Measurements from ENCODE around the gene CACNA2D3. TPM values are rescaled to one million over a fixed set of nuclear protein-coding genes. Genes with fewer than 3 reads are reported as not detected.

The CACNA2D3 gene
- total and polyA plus RNA-seq, 3 experiments from 2014 or later: not detected

GRCh38 chr3:54178376-54178775, 56.0 kb downstream of the CACNA2D3 start:
- Mint-ChIP-seq H3K4me3 (no peak overlapping the region), H3K4me1 (no peaks in the 10 kb centered on the region), H3K27ac (no peak overlapping the region), H3K36me3 (peaks cover 0 to 2% (median 0%) of the 10 kb centered on the region in 3 donors), H3K27me3 (no peaks in the 10 kb centered on the region), H3K9me3 (peaks cover 0 to 5% (median 0%) of the 10 kb centered on the region in 5 donors)
- ChIA-PET CTCF (no interaction called here), POLR2A (no interaction called here)
- Histone ChIP-seq H3K9me3 (ENCODE audit: low read length) (no peaks in the 10 kb centered on the region), H3K4me1 (ENCODE audit: insufficient read depth, low read length) (no peaks in the 10 kb centered on the region), H3K27me3 (ENCODE audit: insufficient read depth, low read length, poor library complexity, severe bottlenecking) (no peaks in the 10 kb centered on the region), H3K27ac (ENCODE audit: low read depth, low read length) (no peak overlapping the region), H3K36me3 (ENCODE audit: insufficient read depth, low read length) (no peaks in the 10 kb centered on the region), H3K4me3 (ENCODE audit: low read length) (no peak overlapping the region)
- no peak for DNase-seq

GRCh38 chr3:54180921-54181320, 58.6 kb downstream of the CACNA2D3 start:
- ChIA-PET POLR2A (no interaction called here), CTCF (no interaction called here)
- Histone ChIP-seq H3K27ac (ENCODE audit: low read depth, low read length) (no peak overlapping the region), H3K9me3 (ENCODE audit: low read length) (no peaks in the 10 kb centered on the region), H3K36me3 (ENCODE audit: insufficient read depth, low read length) (no peaks in the 10 kb centered on the region), H3K27me3 (ENCODE audit: insufficient read depth, low read length, poor library complexity, severe bottlenecking) (no peaks in the 10 kb centered on the region), H3K4me1 (ENCODE audit: insufficient read depth, low read length) (no peaks in the 10 kb centered on the region), H3K4me3 (ENCODE audit: low read length) (no peak overlapping the region)
- Mint-ChIP-seq H3K9me3 (peaks cover 0 to 5% (median 0%) of the 10 kb centered on the region in 5 donors), H3K27ac (no peak overlapping the region), H3K4me1 (no peaks in the 10 kb centered on the region), H3K27me3 (no peaks in the 10 kb centered on the region), H3K36me3 (peaks cover 0 to 2% (median 0%) of the 10 kb centered on the region in 3 donors), H3K4me3 (no peak overlapping the region)
- no peak for DNase-seq

GRCh38 chr3:54182242-54182641, 59.9 kb downstream of the CACNA2D3 start:
- POLR2A ChIA-PET: no interaction called here
- Histone ChIP-seq H3K36me3 (ENCODE audit: insufficient read depth, low read length) (no peaks in the 10 kb centered on the region), H3K4me3 (ENCODE audit: low read length) (no peak overlapping the region), H3K4me1 (ENCODE audit: insufficient read depth, low read length) (no peaks in the 10 kb centered on the region), H3K27me3 (ENCODE audit: insufficient read depth, low read length, poor library complexity, severe bottlenecking) (no peaks in the 10 kb centered on the region), H3K27ac (ENCODE audit: low read depth, low read length) (no peak overlapping the region), H3K9me3 (ENCODE audit: low read length) (no peaks in the 10 kb centered on the region)
- CTCF ChIA-PET: no interaction called here
- Mint-ChIP-seq H3K4me3 (no peak overlapping the region), H3K9me3 (peaks cover 0 to 5% (median 3%) of the 10 kb centered on the region in 5 donors), H3K27me3 (no peaks in the 10 kb centered on the region), H3K36me3 (peaks cover 0 to 2% (median 0%) of the 10 kb centered on the region in 3 donors), H3K27ac (no peak overlapping the region), H3K4me1 (no peaks in the 10 kb centered on the region)
- no peak for DNase-seq

- Histone ChIP-seq H3K36me3 (ENCODE audit: insufficient read depth, low read length) (no peaks in the 10 kb centered on the region), H3K27ac (ENCODE audit: low read depth, low read length) (no peak overlapping the region), H3K4me1 (ENCODE audit: insufficient read depth, low read length) (no peaks in the 10 kb centered on the region), H3K4me3 (ENCODE audit: low read length) (no peak overlapping the region), H3K27me3 (ENCODE audit: insufficient read depth, low read length, poor library complexity, severe bottlenecking) (no peaks in the 10 kb centered on the region), H3K9me3 (ENCODE audit: low read length) (no peaks in the 10 kb centered on the region)
- H3K27ac Mint-ChIP-seq: no peak overlapping the region
- H3K9me3 Mint-ChIP-seq: peaks cover 0 to 10% (median 6%) of the 10 kb centered on the region in 5 donors
- DNase-seq: no peak
- no peaks in the 10 kb centered on the region for H3K36me3 Mint-ChIP-seq
- H3K4me3 Mint-ChIP-seq: no peak overlapping the region
- H3K27me3 Mint-ChIP-seq: no peaks in the 10 kb centered on the region
- no peaks in the 10 kb centered on the region for H3K4me1 Mint-ChIP-seq
- POLR2A ChIA-PET: no interaction called here
- CTCF ChIA-PET: no interaction called here
These were observed 63.4 kb downstream of the CACNA2D3 start for GRCh38 chr3:54185740-54186139.

- Histone ChIP-seq H3K27ac (ENCODE audit: low read depth, low read length) (no peak overlapping the region), H3K9me3 (ENCODE audit: low read length) (no peaks in the 10 kb centered on the region), H3K4me1 (ENCODE audit: insufficient read depth, low read length) (no peaks in the 10 kb centered on the region), H3K4me3 (ENCODE audit: low read length) (no peak overlapping the region), H3K36me3 (ENCODE audit: insufficient read depth, low read length) (no peaks in the 10 kb centered on the region), H3K27me3 (ENCODE audit: insufficient read depth, low read length, poor library complexity, severe bottlenecking) (no peaks in the 10 kb centered on the region)
- H3K4me3 Mint-ChIP-seq: no peak overlapping the region
- H3K4me1 Mint-ChIP-seq: no peaks in the 10 kb centered on the region
- H3K9me3 Mint-ChIP-seq: peaks cover 0 to 6% (median 5%) of the 10 kb centered on the region in 5 donors
- peak in 1 of 5 donors; percentile 2 for DNase-seq
- ChIA-PET CTCF (no interaction called here), POLR2A (no interaction called here)
- H3K27me3 Mint-ChIP-seq: peaks cover 0 to 3% of the 10 kb centered on the region in 2 donors
- H3K36me3 Mint-ChIP-seq: no peaks in the 10 kb centered on the region
- H3K27ac Mint-ChIP-seq: no peak overlapping the region
These were observed 65.9 kb downstream of the CACNA2D3 start for GRCh38 chr3:54188176-54188791.

GRCh38 chr3:54191220-54191619, 68.9 kb downstream of the CACNA2D3 start:
- Mint-ChIP-seq H3K27ac (no peak overlapping the region), H3K36me3 (no peaks in the 10 kb centered on the region), H3K4me1 (no peaks in the 10 kb centered on the region), H3K4me3 (no peak overlapping the region), H3K9me3 (peaks cover 0 to 9% (median 5%) of the 10 kb centered on the region in 5 donors), H3K27me3 (peaks cover 0 to 3% of the 10 kb centered on the region in 2 donors)
- ChIA-PET POLR2A (no interaction called here), CTCF (no interaction called here)
- Histone ChIP-seq H3K36me3 (ENCODE audit: insufficient read depth, low read length) (no peaks in the 10 kb centered on the region), H3K4me3 (ENCODE audit: low read length) (no peak overlapping the region), H3K9me3 (ENCODE audit: low read length) (no peaks in the 10 kb centered on the region), H3K27ac (ENCODE audit: low read depth, low read length) (no peak overlapping the region), H3K27me3 (ENCODE audit: insufficient read depth, low read length, poor library complexity, severe bottlenecking) (no peaks in the 10 kb centered on the region), H3K4me1 (ENCODE audit: insufficient read depth, low read length) (no peaks in the 10 kb centered on the region)
- no peak for DNase-seq

- Mint-ChIP-seq H3K4me1 (no peaks in the 10 kb centered on the region), H3K4me3 (no peak overlapping the region), H3K27me3 (peaks cover 0 to 3% of the 10 kb centered on the region in 2 donors), H3K27ac (no peak overlapping the region), H3K9me3 (peaks cover 0 to 9% (median 5%) of the 10 kb centered on the region in 5 donors), H3K36me3 (no peaks in the 10 kb centered on the region)
- CTCF ChIA-PET: no interaction called here
- Histone ChIP-seq H3K36me3 (ENCODE audit: insufficient read depth, low read length) (no peaks in the 10 kb centered on the region), H3K27ac (ENCODE audit: low read depth, low read length) (no peak overlapping the region), H3K4me1 (ENCODE audit: insufficient read depth, low read length) (no peaks in the 10 kb centered on the region), H3K27me3 (ENCODE audit: insufficient read depth, low read length, poor library complexity, severe bottlenecking) (no peaks in the 10 kb centered on the region), H3K4me3 (ENCODE audit: low read length) (no peak overlapping the region), H3K9me3 (ENCODE audit: low read length) (no peaks in the 10 kb centered on the region)
- POLR2A ChIA-PET: no interaction called here
- no peak for DNase-seq
These were observed 69.7 kb downstream of the CACNA2D3 start for GRCh38 chr3:54192026-54192425.

GRCh38 chr3:54193093-54193492, 70.7 kb downstream of the CACNA2D3 start:
- no peak overlapping the region for H3K27ac Mint-ChIP-seq
- no peaks in the 10 kb centered on the region for H3K36me3 Mint-ChIP-seq
- CTCF ChIA-PET: no interaction called here

More at GRCh38 chr3:54193093-54193492, 70.7 kb downstream of the CACNA2D3 start:
- H3K9me3 Mint-ChIP-seq: peaks cover 0 to 7% (median 2%) of the 10 kb centered on the region in 5 donors
- Histone ChIP-seq H3K36me3 (ENCODE audit: insufficient read depth, low read length) (no peaks in the 10 kb centered on the region), H3K27ac (ENCODE audit: low read depth, low read length) (no peak overlapping the region), H3K4me1 (ENCODE audit: insufficient read depth, low read length) (no peaks in the 10 kb centered on the region), H3K27me3 (ENCODE audit: insufficient read depth, low read length, poor library complexity, severe bottlenecking) (no peaks in the 10 kb centered on the region), H3K9me3 (ENCODE audit: low read length) (no peaks in the 10 kb centered on the region), H3K4me3 (ENCODE audit: low read length) (no peak overlapping the region)
- no peaks in the 10 kb centered on the region for H3K4me1 Mint-ChIP-seq
- DNase-seq: no peak
- H3K4me3 Mint-ChIP-seq: no peak overlapping the region
- H3K27me3 Mint-ChIP-seq: peaks cover 0 to 3% of the 10 kb centered on the region in 2 donors
- POLR2A ChIA-PET: no interaction called here

Data from CD8-positive, alpha-beta memory T cell (primary cell).